ENCODE measurements around the gene VPS8.

DNA sequence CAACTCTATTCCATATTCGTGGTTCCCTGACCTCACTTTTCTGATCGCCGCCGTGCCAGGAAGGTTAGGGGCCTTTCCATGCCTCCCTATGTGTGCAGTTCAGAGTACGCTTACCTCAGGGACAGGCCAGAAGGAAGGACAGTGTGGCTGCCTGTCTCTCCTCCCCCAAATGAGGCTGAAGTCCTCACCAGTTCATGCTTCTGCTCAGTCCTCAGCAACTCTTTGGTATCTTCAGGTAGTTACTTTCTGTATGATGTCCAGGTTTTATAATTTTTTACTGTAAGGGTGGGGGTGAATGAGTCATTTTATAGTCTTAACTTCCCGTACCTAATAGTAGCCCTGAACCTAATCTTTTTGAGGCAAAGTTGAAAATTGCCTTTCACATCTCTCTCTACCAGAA, 98.7 kb downstream of the VPS8 start:
- no peak for TF ChIP-seq YY1 (IDR thresholded peaks at IDR 0.05; ENCODE audit: extremely low read depth, insufficient replicate concordance, low read depth, low read length)
- TF ChIP-seq, protein P1, sequence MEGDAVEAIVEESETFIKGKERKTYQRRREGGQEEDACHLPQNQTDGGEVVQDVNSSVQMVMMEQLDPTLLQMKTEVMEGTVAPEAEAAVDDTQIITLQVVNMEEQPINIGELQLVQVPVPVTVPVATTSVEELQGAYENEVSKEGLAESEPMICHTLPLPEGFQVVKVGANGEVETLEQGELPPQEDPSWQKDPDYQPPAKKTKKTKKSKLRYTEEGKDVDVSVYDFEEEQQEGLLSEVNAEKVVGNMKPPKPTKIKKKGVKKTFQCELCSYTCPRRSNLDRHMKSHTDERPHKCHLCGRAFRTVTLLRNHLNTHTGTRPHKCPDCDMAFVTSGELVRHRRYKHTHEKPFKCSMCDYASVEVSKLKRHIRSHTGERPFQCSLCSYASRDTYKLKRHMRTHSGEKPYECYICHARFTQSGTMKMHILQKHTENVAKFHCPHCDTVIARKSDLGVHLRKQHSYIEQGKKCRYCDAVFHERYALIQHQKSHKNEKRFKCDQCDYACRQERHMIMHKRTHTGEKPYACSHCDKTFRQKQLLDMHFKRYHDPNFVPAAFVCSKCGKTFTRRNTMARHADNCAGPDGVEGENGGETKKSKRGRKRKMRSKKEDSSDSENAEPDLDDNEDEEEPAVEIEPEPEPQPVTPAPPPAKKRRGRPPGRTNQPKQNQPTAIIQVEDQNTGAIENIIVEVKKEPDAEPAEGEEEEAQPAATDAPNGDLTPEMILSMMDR (IDR thresholded peaks at IDR 0.05 in 2 of 3, conservative IDR thresholded peaks at IDR 0.05 in 1 of 3; ENCODE audit: borderline replicate concordance in 1 of 3, insufficient read depth in 1 of 3, low read depth in 2 of 3, low read length in 2 of 3) = no peak

Measured in HCT116 (cell line).